ENCODE measurements around the gene C20orf204.

C20orf204 gene

DNA sequence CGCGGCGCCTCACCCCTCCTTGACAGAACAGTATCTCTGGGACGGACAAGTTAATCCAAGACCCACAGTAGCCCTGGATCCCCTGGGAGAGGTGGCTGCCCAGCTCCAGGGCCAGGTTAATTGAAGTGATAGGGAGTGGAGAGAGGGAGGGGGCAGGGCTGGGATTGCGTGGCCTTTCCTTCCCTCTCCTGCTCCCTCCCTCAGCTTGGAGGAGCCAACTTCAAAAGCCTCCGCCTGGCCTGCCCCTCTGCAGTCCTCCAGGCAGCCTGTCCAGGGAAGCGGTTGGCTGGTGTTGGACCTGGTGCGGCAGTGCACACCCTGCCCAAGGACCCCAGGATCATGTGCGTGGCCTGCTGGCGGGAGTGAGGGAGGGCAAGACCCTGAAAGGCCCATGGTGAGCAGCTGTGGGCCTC is at the start of gene C20orf204:
C20orf204 (plus strand) TSS at position 250 of the 413 bp plus-strand sequence; CDS start at position 392, 142 bp downstream.
- no peak for TF ChIP-seq CTCF (conservative IDR thresholded peaks at IDR 0.05; ENCODE audit: low read depth, low read length)
- Histone ChIP-seq H3K27ac (no peak within 1 kb of the TSS), H3K4me2 (no peak within 1 kb of the TSS), H4K20me1 (ENCODE audit: insufficient read depth) (no peaks in the 10 kb centered on the region), H3K9ac (no peak within 1 kb of the TSS), H3K27me3 (ENCODE audit: insufficient read depth, low read depth) (peaks cover 35% of the 10 kb centered on the region), H3K4me3 (IDR thresholded peaks at IDR 0.05; ENCODE audit: insufficient read depth, low read depth, low read length) (no peak within 1 kb of the TSS), H3K79me2 (ENCODE audit: insufficient read depth, low read depth) (no peaks in the 10 kb centered on the region), H2AFZ (ENCODE audit: low read depth) (no peak within 1 kb of the TSS), H3K4me1 (ENCODE audit: low read depth, poor library complexity, severe bottlenecking) (peaks cover 21% of the 10 kb centered on the region), H3K36me3 (ENCODE audit: insufficient read depth) (no peaks in the 10 kb centered on the region)

GRCh38 chr20:64000906-64001305 is 35.1 kb upstream of the C20orf204 start:
- H3K9ac ChIP-seq: no peak overlapping the region
- TF ChIP-seq CTCF (conservative IDR thresholded peaks at IDR 0.05; ENCODE audit: low read depth, low read length): no peak
- no peak overlapping the region for H2AFZ ChIP-seq (ENCODE audit: low read depth)
- no peaks in the 10 kb centered on the region for H3K79me2 ChIP-seq (ENCODE audit: insufficient read depth, low read depth)
- H3K4me1 ChIP-seq (ENCODE audit: low read depth, poor library complexity, severe bottlenecking): no peaks in the 10 kb centered on the region
- H3K27me3 ChIP-seq (ENCODE audit: insufficient read depth, low read depth): no peaks in the 10 kb centered on the region
- H4K20me1 ChIP-seq (ENCODE audit: insufficient read depth): no peaks in the 10 kb centered on the region
- no peak overlapping the region for H3K4me2 ChIP-seq
- peaks cover 13% of the 10 kb centered on the region for H3K36me3 ChIP-seq (ENCODE audit: insufficient read depth)
- H3K4me3 ChIP-seq (IDR thresholded peaks at IDR 0.05; ENCODE audit: insufficient read depth, low read depth, low read length): no peak overlapping the region
- no peak overlapping the region for H3K27ac ChIP-seq

DNA sequence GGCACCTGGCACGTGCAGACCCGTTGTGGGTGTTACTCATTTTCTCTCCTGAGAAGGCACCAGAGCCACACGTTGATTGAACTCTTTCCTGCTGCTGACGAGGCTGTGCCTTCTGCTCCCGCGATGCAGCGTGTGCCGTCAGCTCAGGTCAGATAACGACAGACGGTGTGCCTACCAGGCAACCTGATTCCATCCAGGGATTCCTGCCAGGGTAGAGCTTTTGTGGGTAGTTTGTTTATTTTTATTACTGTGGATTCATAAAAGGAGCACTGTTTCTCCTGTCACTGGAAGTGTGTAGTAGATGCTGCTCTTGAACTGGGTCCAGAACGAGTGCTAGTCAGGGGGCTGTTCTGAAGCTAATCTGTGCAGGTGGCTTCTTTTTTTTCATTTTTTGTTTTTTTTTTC is 34.4 kb upstream of the C20orf204 start:
- TF ChIP-seq CTCF (conservative IDR thresholded peaks at IDR 0.05; ENCODE audit: low read depth, low read length): no peak
- Histone ChIP-seq H3K36me3 (ENCODE audit: insufficient read depth) (peaks cover 13% of the 10 kb centered on the region), H4K20me1 (ENCODE audit: insufficient read depth) (no peaks in the 10 kb centered on the region), H2AFZ (ENCODE audit: low read depth) (no peak overlapping the region), H3K27ac (no peak overlapping the region), H3K79me2 (ENCODE audit: insufficient read depth, low read depth) (no peaks in the 10 kb centered on the region), H3K9ac (no peak overlapping the region), H3K27me3 (ENCODE audit: insufficient read depth, low read depth) (no peaks in the 10 kb centered on the region), H3K4me2 (no peak overlapping the region), H3K4me3 (IDR thresholded peaks at IDR 0.05; ENCODE audit: insufficient read depth, low read depth, low read length) (no peak overlapping the region), H3K4me1 (ENCODE audit: low read depth, poor library complexity, severe bottlenecking) (no peaks in the 10 kb centered on the region)

GRCh38 chr20:64003960-64004725 is 31.8 kb upstream of the C20orf204 start:
- H3K79me2 ChIP-seq (ENCODE audit: insufficient read depth, low read depth): no peaks in the 10 kb centered on the region
- no peak for TF ChIP-seq CTCF (conservative IDR thresholded peaks at IDR 0.05; ENCODE audit: low read depth, low read length)
- no peak overlapping the region for H3K4me2 ChIP-seq
- no peaks in the 10 kb centered on the region for H4K20me1 ChIP-seq (ENCODE audit: insufficient read depth)
- H3K9ac ChIP-seq: no peak overlapping the region
- H3K36me3 ChIP-seq (ENCODE audit: insufficient read depth): peaks cover 12% of the 10 kb centered on the region
- no peaks in the 10 kb centered on the region for H3K27me3 ChIP-seq (ENCODE audit: insufficient read depth, low read depth)
- no peak overlapping the region for H3K4me3 ChIP-seq (IDR thresholded peaks at IDR 0.05; ENCODE audit: insufficient read depth, low read depth, low read length)
- H3K27ac ChIP-seq: no peak overlapping the region
- H2AFZ ChIP-seq (ENCODE audit: low read depth): no peak overlapping the region
- H3K4me1 ChIP-seq (ENCODE audit: low read depth, poor library complexity, severe bottlenecking): no peaks in the 10 kb centered on the region
